A549 (cell line): ENCODE results near the gene ATP5MC3. TPM values are rescaled to one million over a fixed set of nuclear protein-coding genes. Genes with fewer than 3 reads are reported as not detected.

Source experiments
- ATAC-seq, 2 experiments: fragments of 200-7000 bp in 1 of 2; fragments of >200 bp in 1 of 2; cut with Nextera tagmentation in 1 of 2; cut with Tn5 transposase in 1 of 2; 3 replicates each; pipeline versions ENCODE4 v1.8.0 to v1.9.1; 2018 to 2020; ENCODE audit warnings: mild to moderate bottlenecking in 1 of 2, moderate library complexity in 1 of 2
- CTCF ChIA-PET: fragments of 300-600 bp; sonication (Branson Sonifier 250); formaldehyde crosslinking; extraction: SDS; loops from one replicate; lab custom pipeline; 2021; ENCODE audit warnings: antibody characterized with exemption, inconsistent platforms; lab: Yijun Ruan, JAX
- POLR2A ChIA-PET: fragments of 350-600 bp; formaldehyde crosslinking; extraction: SDS; loops from one replicate; lab custom pipeline; 2021; ENCODE audit warnings: antibody characterized with exemption, inconsistent platforms; lab: Yijun Ruan, JAX
- DNase-seq, 2 experiments: peaks; one replicate each; pipeline versions ENCODE4 v3.0.0 to v3.0.0-alpha.2; 2011 to 2016; ENCODE audit warnings: low read depth in 1 of 2, low spot score in 1 of 2
- FAIRE-seq: peaks from 2 replicates; lab custom pipeline; 2011; peaks lifted over from hg19 to GRCh38; lab: Jason Lieb, UNC
- H3K27ac ChIP-seq, 2 experiments: fragments of >200 bp; sonication (Bioruptor Twin); formaldehyde crosslinking; 3 replicates each; pipeline ENCODE4 v1.5.1; 2016 to 2017
- H3K4me1 ChIP-seq: fragments of >200 bp; sonication (Bioruptor Twin); formaldehyde crosslinking; 3 replicates; pipeline ENCODE4 v1.6.1; 2016
- H3K4me2 ChIP-seq: fragments of >200 bp; sonication (Bioruptor Twin); formaldehyde crosslinking; 3 replicates; pipeline ENCODE4 v1.6.1; 2016
- H3K4me3 ChIP-seq: fragments of >200 bp; sonication (Bioruptor Twin); formaldehyde crosslinking; 3 replicates; pipeline ENCODE4 v1.5.1; 2016
- H3K9me3 ChIP-seq: fragments of >200 bp; sonication (Bioruptor Twin); formaldehyde crosslinking; 3 replicates; pipeline ENCODE4 v1.6.1; 2016
- ATOH8 ChIP-seq: fragments of 250-450 bp; sonication (Bioruptor Pico); IDR thresholded peaks from 2 replicates; pipeline ENCODE4 v1.5.0; 2020; ENCODE audit warnings: low read depth, mild to moderate bottlenecking, moderate library complexity
- BCL3 ChIP-seq: fragments of >200 bp; sonication (Bioruptor Twin); formaldehyde crosslinking; IDR thresholded peaks from 3 replicates; pipeline ENCODE4 v1.6.1; 2016
- BHLHE40 ChIP-seq: IDR thresholded peaks from 2 replicates; pipeline ENCODE4 v1.6.1; 2012; ENCODE audit warnings: low read depth, low read length, inconsistent platforms
- EHMT2 ChIP-seq: fragments of 200-600 bp; sonication (generic); IDR thresholded peaks from 2 replicates; pipeline ENCODE4 v1.6.1; 2016; ENCODE audit warnings: antibody characterized with exemption, low read depth, mild to moderate bottlenecking, moderate library complexity
- EP300 ChIP-seq, 2 experiments: fragments of >200 bp; sonication (Bioruptor Twin); formaldehyde crosslinking; IDR thresholded peaks; 2 replicates in 1 of 2; 3 replicates in 1 of 2; pipeline ENCODE4 v1.6.1; 2016 to 2017
- FOSB ChIP-seq: fragments of 250-450 bp; sonication (Bioruptor Pico); IDR thresholded peaks from 2 replicates; pipeline ENCODE4 v1.5.0; 2020; ENCODE audit warnings: mild to moderate bottlenecking, moderate library complexity
- HEYL ChIP-seq: fragments of 250-450 bp; sonication (Bioruptor Pico); IDR thresholded peaks from 2 replicates; pipeline ENCODE4 v1.8.0; 2021; ENCODE audit warnings: mild to moderate bottlenecking, moderate library complexity
- HOXB13 ChIP-seq: fragments of 250-450 bp; sonication (Bioruptor Pico); IDR thresholded peaks from 2 replicates; pipeline ENCODE4 v1.5.0; 2020; ENCODE audit warnings: low read depth, mild to moderate bottlenecking, moderate library complexity
- JUN ChIP-seq, 2 experiments: fragments of >200 bp; sonication (Bioruptor Twin); formaldehyde crosslinking; IDR thresholded peaks; 2 replicates in 1 of 2; 3 replicates in 1 of 2; pipeline ENCODE4 v1.6.1; 2016 to 2017
- JUNB ChIP-seq: fragments of >200 bp; sonication (Bioruptor Twin); formaldehyde crosslinking; IDR thresholded peaks from 2 replicates; pipeline ENCODE4 v1.6.1; 2016
- KDM1A ChIP-seq: fragments of 200-600 bp; sonication (generic); IDR thresholded peaks from 2 replicates; pipeline ENCODE4 v1.6.1; 2016; ENCODE audit warnings: low read depth, mild to moderate bottlenecking
- MAX ChIP-seq: IDR thresholded peaks from 2 replicates; pipeline ENCODE4 v1.6.1; 2012
- MYC ChIP-seq: IDR thresholded peaks from 2 replicates; pipeline ENCODE4 v1.6.1; 2012; ENCODE audit warnings: mild to moderate bottlenecking, inconsistent platforms, low read length, improper control_type of control experiment, borderline replicate concordance
- NR3C1 ChIP-seq: fragments of >200 bp; sonication (Bioruptor Twin); formaldehyde crosslinking; IDR thresholded peaks from 3 replicates; pipeline ENCODE4 v1.6.1; 2017
- POLR2A ChIP-seq: IDR thresholded peaks from 2 replicates; pipeline ENCODE4 v1.6.1; 2012; ENCODE audit warnings: mild to moderate bottlenecking, low read length
- RAD21 ChIP-seq, 2 experiments: fragments of >200 bp in 1 of 2; sonication (Bioruptor Twin) in 1 of 2; formaldehyde crosslinking in 1 of 2; IDR thresholded peaks in 1 of 2; conservative IDR thresholded peaks in 1 of 2; 2 replicates in 1 of 2; 3 replicates in 1 of 2; pipeline ENCODE4 v1.6.1; 2012 to 2018; ENCODE audit warnings: inconsistent platforms in 1 of 2
- RCOR1 ChIP-seq: fragments of 150-350 bp; IDR thresholded peaks from 2 replicates; pipeline ENCODE4 v1.6.1; 2014; ENCODE audit warnings: antibody characterized with exemption, low read length, low read depth
- RNF2 ChIP-seq: fragments of 200-600 bp; sonication (generic); IDR thresholded peaks from 2 replicates; pipeline ENCODE4 v1.6.1; 2016; ENCODE audit warnings: low read depth, mild to moderate bottlenecking, antibody characterized with exemption, moderate library complexity, borderline replicate concordance
- SMC3 ChIP-seq: fragments of >200 bp; sonication (Bioruptor Twin); formaldehyde crosslinking; IDR thresholded peaks from 3 replicates; pipeline ENCODE4 v1.6.1; 2018; ENCODE audit warnings: inconsistent platforms
- ZFP36 ChIP-seq: fragments of 450-650 bp; IDR thresholded peaks from 2 replicates; pipeline ENCODE4 v1.6.1; 2014; ENCODE audit warnings: borderline replicate concordance; ENCODE audit not compliant: partially characterized antibody
- ZSCAN20 ChIP-seq: fragments of 250-450 bp; sonication (Bioruptor Pico); IDR thresholded peaks from 2 replicates; pipeline ENCODE4 v1.8.0; 2022; ENCODE audit warnings: mild to moderate bottlenecking, moderate library complexity
- WGBS: methylation state at CpG from one replicate; pipeline ENCODE4 v1.1.6; 2017; ENCODE audit errors: missing lambda C conversion rate; 5-methylcytosine and 5-hydroxymethylcytosine counted together
- polyA plus RNA-seq, 4 experiments: library from polyadenylated mRNA; depleted of rRNA in 3 of 4; stranded (reverse); fragments of >200 nt; fragmentation: RNase III in 1 of 4; extraction: RNeasy Plus Mini Kit Qiagen cat#74134 plus additional on column Dnase treatment in 1 of 4; gene quantifications; 2 replicates in 3 of 4; 3 replicates in 1 of 4; pipeline ENCODE4 v1.2.3, GENCODE V29; 2011 to 2017

Gene ATP5MC3
- polyA plus RNA-seq, 2 of the 4 experiments (the other 2 are of a cell fraction), result 437 to 642 TPM

- TF ChIP-seq BCL3 (no peak), RAD21 (conservative IDR thresholded peaks at IDR 0.05 in 1 of 2, IDR thresholded peaks at IDR 0.05 in 1 of 2) (no peak), RNF2 (no peak), NR3C1 (no peak), KDM1A (no peak)
Observed at GRCh38 chr2:175207741-175208438, 26.4 kb upstream of the ATP5MC3 start (continued).

GRCh38 chr2:175206866-175207265 lies 25.4 kb upstream of the ATP5MC3 start:
- ChIA-PET CTCF (interaction anchor here (0.8 to 1.6 kb wide), 2 partner anchors 123 to 458 kb away, joined by 3 read pairs; no protein-coding TSS in a partner anchor), POLR2A (no interaction called here)
- FAIRE-seq, result no peak
- H3K27ac ChIP-seq, result no peak overlapping the region
- H3K4me1 ChIP-seq, result no peaks in the 10 kb centered on the region
- TF ChIP-seq ZSCAN20 (CRISPR knock-in tag) (no peak), ZFP36 (no peak), HEYL (no peak), MYC (no peak)
- no peak for ATAC-seq
- DNase-seq, result no peak
- WGBS, result 48% methylated on average over 3 of the region's 3 CpGs
- no peaks in the 10 kb centered on the region for H3K9me3 ChIP-seq
- no peak overlapping the region for H3K4me3 ChIP-seq
- H3K4me2 ChIP-seq, result no peak overlapping the region

GRCh38 chr2:175205523-175205922 lies 24.0 kb upstream of the ATP5MC3 start:
- FAIRE-seq, result no peak
- no peak overlapping the region for H3K4me3 ChIP-seq
- POLR2A ChIA-PET, result no interaction called here
- WGBS, result 21% methylated on average over 3 of the region's 3 CpGs
- TF ChIP-seq HEYL (no peak), POLR2A (no peak), MAX (no peak), ATOH8 (CRISPR knock-in tag) (no peak), JUNB (no peak), EP300 (IDR thresholded peaks at IDR 0.05) (no peak), SMC3 (no peak), EHMT2 (no peak), JUN (IDR thresholded peaks at IDR 0.05) (no peak), ZSCAN20 (CRISPR knock-in tag) (no peak), RCOR1 (no peak), BHLHE40 (no peak), HOXB13 (CRISPR knock-in tag) (no peak), FOSB (CRISPR knock-in tag) (no peak)
- H3K4me2 ChIP-seq, result no peak overlapping the region
- no peak overlapping the region for H3K27ac ChIP-seq
- no peak for ATAC-seq
- CTCF ChIA-PET, result interaction anchor here (2.6 to 3.8 kb wide), 2 partner anchors 77 to 892 kb away, joined by 14 to 23 read pairs; no protein-coding TSS in a partner anchor
- DNase-seq, result no peak
- no peaks in the 10 kb centered on the region for H3K4me1 ChIP-seq
- no peaks in the 10 kb centered on the region for H3K9me3 ChIP-seq
